HG03066 (cell line): Measurements from ENCODE around the gene CFAP46.
"Not testable (repeated sequence)": the region's sequence is repeated elsewhere in the genome, so short reads cannot be mapped to it uniquely, and the experiment has no call there.

Experiments
- ATAC-seq: cut with Tn5 transposase; IDR thresholded peaks from one replicate; pipeline ENCODE4 v1.9.1; 2021; ENCODE audit warnings: low read depth; ENCODE audit not compliant: unreplicated experiment

The CFAP46 gene

GRCh38 chr10:132784866-132785722 is 157.3 kb downstream of the CFAP46 start:
- ATAC-seq, result no peak

- ATAC-seq, result no peak
Measured at GRCh38 chr10:132783940-132784865, 158.2 kb downstream of the CFAP46 start.

- ATAC-seq, result no peak
Measured at GRCh38 chr10:132783165-132783939, 159.0 kb downstream of the CFAP46 start.

- no peak for ATAC-seq
Measured at GRCh38 chr10:132781556-132781955, 160.8 kb downstream of the CFAP46 start.

GRCh38 chr10:132780356-132780755 is 162.0 kb downstream of the CFAP46 start:
- no peak for ATAC-seq

GRCh38 chr10:132779549-132780294 is 162.6 kb downstream of the CFAP46 start:
- no peak for ATAC-seq

GRCh38 chr10:132777441-132777840 is 164.9 kb downstream of the CFAP46 start:
- no peak for ATAC-seq

GRCh38 chr10:132776821-132777220 is 165.5 kb downstream of the CFAP46 start:
- no peak for ATAC-seq

- ATAC-seq, result no peak
Measured at GRCh38 chr10:132776186-132776585, 166.2 kb downstream of the CFAP46 start.

- no peak for ATAC-seq
Measured at GRCh38 chr10:132774902-132775863, 167.2 kb downstream of the CFAP46 start.

- no peak for ATAC-seq
Measured at GRCh38 chr10:132774181-132774901, 168.0 kb downstream of the CFAP46 start.

- ATAC-seq, result not testable (repeated sequence)
Measured at GRCh38 chr10:132772816-132773215, 169.6 kb downstream of the CFAP46 start.

- ATAC-seq, result no peak
Measured at GRCh38 chr10:132770061-132771021, 172.0 kb downstream of the CFAP46 start.

- ATAC-seq, result no peak
Measured at GRCh38 chr10:132768346-132769248, 173.8 kb downstream of the CFAP46 start.

- no peak for ATAC-seq
Measured at GRCh38 chr10:132766291-132766690, 176.1 kb downstream of the CFAP46 start.

GRCh38 chr10:132765435-132765834 is 176.9 kb downstream of the CFAP46 start:
- no peak for ATAC-seq
